ENCODE results near the gene XPO6. TPM values are rescaled to one million over a fixed set of nuclear protein-coding genes. Genes with fewer than 3 reads are reported as not detected.

XPO6 gene
- total RNA-seq, 1 experiment from 2014 or later: 98.1 TPM

DNA sequence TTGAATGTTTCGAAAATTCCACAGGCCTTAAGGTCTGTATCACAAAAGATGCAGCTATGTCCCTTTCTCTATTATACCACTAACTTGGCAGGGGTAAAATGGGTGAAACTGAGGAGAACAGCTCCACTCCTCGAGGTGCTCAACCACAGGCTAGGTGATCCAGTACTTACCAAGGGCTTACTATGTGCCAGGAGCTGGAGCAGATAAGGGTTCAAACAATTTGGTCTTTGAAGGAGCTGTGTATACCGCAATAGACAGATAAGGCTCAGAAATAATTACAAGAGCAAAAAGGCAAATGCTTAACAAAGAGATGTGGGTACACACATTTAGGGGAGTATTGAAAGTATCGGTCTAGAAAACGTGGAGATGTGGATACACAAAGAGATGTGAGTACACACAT lies 1.5 kb downstream of the XPO6 start:
- no peak for DNase-seq (ENCODE audit: extremely low read depth, low read depth)

DNA sequence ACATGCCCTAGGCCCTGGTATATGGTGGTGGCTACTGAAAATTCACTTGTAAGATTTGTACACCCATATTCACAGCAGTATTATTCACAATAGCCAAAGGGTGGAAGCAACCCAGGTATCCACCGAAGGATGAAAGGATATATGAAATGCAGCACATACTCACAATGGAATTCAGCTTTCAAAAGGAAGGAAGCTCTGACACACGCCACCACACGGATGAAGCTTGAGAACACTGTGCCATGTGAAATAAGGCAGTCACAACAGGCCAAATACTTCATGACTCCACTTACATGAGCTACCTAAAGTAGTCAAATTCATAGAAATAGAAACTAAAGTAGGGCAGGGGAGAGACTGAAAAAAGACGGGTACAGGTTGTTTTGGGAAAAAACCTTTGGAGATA lies 2.9 kb downstream of the XPO6 start:
- DNase-seq (ENCODE audit: extremely low read depth, low read depth): no peak

DNA sequence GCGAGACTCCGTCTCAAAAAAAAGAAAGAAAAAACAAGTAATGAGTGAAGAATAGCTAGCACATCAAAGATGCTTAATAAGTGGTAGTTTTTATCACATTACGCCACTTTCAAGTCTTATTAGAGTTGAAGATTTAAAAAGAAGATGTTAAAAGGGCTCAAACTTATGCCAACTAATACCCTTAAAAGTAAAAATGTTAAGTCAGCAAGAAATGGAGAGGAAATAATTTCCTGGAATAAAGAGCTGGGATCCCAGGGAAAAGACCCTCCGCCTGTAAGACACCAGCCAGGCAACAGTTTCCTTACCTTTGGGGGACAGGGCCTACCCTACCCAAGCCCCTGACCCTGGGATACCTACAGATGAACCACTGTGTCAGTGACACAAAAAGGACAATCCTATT lies 3.6 kb downstream of the XPO6 start:
- DNase-seq (ENCODE audit: extremely low read depth, low read depth): no peak

GRCh38 chr16:28207399-28207798 lies 4.4 kb downstream of the XPO6 start:
- no peak for DNase-seq (ENCODE audit: extremely low read depth, low read depth)

DNA sequence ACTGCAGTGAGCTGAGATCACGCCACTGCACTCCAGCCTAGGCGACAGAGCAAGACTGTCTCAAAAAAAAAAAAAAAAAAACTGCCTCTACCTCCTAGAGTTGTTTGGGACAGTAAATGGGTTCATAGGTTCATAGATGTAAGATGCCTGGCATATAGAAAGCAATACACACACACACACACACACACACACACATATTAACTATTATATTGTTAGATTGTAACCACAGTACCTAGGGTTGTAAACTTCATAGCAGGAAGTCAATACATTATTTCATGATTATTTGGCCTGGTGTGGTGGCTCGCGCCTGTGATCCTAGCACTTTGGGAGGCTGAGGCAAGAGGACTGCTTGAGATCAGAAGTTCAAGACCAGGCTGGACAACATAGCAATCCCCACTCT lies 5.8 kb downstream of the XPO6 start:
- no peak for DNase-seq (ENCODE audit: extremely low read depth, low read depth)

DNA sequence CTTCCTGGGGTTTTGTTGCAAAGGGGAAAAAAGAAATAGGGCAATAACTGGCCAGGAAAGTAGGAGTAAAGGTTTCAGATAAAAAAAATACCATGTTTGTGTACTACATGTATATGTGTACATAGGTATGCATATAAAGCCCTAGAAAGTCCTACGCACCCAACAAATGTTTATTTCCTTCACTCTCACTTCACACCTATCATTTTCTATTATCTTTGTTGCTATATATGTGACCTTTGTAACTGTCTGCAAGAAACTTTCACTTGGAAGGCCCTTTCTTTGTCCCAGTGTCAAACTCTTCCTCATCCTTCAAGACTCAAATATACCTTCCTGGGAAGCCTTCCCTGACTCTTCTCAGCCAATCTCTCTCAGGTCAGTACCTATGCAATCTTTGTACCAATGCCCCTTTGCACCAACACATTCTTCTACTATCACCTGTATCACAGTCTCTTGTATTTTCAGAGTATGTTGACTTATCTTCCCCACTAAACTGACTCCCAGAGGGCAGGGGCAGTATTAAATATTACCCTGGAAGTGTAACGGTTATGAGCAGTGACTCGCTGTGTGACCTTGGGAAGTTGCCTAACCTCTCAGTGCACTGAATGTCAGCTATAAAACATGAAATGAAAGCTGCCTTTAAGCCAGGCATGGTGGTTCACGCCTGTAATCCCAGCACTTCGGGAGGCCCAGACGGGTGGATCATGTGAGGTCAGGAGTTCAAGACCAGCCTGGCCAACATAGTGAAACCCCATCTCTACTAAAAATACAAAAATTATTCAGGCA lies 6.5 kb downstream of the XPO6 start:
- DNase-seq (ENCODE audit: extremely low read depth, low read depth): no peak

DNA sequence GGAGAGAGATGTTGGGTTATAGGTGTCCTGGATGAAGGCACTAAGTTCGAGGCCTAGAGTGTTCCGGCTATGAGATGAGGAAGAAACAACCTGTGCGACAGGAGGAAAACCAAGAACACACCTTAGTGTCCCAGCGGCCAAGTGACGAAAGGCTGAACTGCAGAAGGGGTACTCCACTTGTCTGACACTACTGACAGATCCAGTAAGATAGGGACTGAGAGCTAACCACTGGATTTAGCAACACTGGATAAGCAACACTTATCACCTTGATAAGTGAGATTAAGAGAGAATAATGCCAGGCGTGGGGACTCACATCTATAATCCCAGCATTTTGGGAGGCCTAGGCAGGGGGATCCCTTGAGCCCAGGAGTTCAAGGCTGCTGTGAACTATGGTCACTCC lies 7.1 kb downstream of the XPO6 start:
- no peak for DNase-seq (ENCODE audit: extremely low read depth, low read depth)

DNA sequence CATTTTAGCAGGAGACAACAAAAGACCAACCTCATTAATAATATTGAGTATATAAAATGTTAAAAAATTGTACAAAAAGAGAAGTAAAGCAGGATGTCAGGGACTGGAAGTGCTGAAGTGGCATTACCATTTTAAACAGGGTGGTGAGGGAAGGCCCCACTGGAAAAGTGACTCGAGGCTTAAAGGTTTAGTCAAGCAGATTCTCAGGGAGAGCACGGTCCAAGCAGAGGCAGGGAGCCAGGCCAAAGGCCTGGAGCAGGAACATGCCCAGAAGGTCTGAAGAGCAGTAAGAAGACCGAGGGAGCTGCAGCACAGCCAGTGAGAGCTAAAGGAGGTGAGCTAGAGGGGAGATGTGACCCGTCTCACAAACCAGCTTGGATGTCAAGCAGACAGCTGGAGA lies 7.6 kb downstream of the XPO6 start:
- DNase-seq (ENCODE audit: extremely low read depth, low read depth): no peak

- no peak for DNase-seq (ENCODE audit: extremely low read depth, low read depth)
Observed at GRCh38 chr16:28202147-28202746, 9.5 kb downstream of the XPO6 start.

DNA sequence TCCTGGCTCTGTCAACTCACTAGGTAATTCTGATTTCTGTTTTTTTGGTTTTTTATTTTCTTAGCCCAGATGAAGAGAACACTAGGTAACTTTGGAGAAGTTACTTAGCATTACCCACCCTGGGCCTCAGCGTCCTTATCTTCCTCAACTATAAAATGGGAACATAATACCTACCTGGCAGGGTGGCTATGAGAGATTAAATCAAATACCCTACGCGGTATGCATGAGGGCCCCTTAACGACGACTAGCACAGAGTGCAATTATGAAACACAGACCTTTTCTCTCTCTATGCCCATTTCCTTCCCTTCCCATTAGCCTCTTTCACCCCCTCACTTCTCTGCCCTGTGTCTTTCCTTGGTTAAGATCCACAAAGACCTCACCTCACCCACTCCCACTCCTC lies 11.1 kb downstream of the XPO6 start:
- DNase-seq (ENCODE audit: extremely low read depth, low read depth): no peak

DNA sequence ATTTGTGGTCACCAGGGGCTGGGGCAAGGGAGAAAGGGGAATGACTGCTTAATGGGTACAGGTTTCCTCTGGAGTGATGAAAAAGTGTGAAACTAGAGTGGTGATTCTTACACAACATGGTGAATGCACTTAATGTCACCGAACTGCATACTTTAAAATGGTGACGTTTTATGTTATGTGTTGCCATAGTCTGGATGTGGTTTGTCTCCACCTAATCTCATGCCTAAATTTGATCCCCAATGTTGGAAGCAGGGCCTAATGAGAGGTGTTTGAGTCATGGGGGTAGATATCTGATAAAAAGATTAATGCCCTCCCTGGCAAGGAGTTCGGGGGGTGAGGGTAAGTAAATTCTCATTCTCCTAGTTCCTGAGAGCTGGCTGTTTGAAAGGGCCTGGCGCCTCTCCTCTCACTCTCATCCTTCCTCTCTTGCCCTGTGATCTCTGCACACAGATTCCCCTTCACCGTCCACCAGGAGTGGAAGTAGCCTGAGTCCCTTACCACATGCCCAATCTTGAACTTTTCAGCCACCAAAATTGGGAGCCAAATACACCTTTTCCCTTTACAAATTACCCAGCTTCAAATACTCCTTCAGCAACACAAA lies 15.3 kb downstream of the XPO6 start:
- DNase-seq (ENCODE audit: extremely low read depth, low read depth): no peak

GRCh38 chr16:28195859-28196258 lies 15.9 kb downstream of the XPO6 start:
- no peak for DNase-seq (ENCODE audit: extremely low read depth, low read depth)

DNA sequence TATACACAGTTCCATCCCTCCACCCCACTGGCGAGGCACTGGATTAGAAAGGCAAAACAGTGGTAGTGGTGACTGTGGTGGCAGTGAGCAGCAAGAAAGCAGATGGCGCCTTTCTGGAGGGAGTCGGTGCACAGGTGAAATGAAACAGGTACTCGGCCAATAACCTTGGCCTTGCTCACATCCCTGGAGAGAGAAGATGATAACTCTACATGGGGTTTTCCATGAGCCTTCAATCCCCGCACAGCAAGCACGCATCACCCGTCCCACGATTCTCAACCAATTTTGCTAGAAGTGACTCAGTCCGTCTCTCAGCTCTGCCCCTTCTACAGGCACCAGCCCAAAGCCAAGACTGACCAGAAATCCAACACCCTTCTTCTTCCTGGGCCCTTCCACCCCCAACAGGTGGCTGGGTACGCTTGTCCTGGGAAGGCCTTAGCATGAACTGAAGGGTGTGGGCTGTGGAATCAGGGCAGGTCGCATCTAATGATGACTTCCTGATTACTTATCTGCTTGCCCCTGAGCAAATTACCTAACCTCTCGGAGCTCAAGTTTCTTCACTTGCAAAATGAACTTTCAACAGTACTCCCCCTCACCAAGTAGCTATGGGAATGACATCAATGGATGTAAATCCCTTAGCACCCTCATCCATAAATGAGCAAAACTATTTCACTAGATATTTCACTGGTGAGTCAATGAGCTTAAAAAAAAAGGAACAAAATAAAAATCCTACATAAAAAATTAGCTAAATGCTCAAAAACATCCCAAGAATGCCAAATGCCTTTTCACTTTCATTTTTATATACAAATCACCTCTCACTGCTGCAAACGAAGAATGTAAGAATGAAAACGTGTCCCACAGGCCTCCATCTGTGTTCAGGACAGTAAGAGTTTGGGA lies 18.0 kb downstream of the XPO6 start:
- DNase-seq (ENCODE audit: extremely low read depth, low read depth): no peak

- no peak for DNase-seq (ENCODE audit: extremely low read depth, low read depth)
Observed at GRCh38 chr16:28192806-28193529, 18.8 kb downstream of the XPO6 start.

DNA sequence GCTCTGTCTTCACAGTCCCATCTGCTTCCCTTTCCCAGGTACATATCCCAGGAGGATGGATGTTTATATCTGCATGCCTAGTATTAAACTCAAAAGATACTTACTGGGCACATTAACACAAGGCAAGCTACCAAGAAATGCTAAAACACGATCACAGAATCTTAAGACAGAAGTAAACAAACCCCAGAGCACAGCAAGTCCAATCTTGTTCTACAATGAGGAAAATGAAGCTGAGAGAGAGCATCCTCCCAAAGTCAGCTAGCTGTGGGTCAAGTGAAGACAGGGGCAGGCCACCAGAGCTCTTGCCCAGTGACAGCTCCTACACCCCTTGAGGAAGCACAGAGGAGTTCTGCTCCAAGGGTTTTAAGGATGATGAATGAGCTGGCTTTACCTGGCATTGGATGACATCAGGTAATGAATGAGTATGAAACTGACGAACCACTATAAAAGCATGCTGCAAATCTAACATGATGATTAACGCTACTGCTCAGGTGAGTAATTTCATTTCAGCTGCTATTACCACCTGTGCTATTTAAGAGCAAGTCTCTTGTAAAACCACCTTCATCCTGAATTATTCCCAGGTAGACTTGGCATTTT lies 20.3 kb downstream of the XPO6 start:
- no peak for DNase-seq (ENCODE audit: extremely low read depth, low read depth)

DNA sequence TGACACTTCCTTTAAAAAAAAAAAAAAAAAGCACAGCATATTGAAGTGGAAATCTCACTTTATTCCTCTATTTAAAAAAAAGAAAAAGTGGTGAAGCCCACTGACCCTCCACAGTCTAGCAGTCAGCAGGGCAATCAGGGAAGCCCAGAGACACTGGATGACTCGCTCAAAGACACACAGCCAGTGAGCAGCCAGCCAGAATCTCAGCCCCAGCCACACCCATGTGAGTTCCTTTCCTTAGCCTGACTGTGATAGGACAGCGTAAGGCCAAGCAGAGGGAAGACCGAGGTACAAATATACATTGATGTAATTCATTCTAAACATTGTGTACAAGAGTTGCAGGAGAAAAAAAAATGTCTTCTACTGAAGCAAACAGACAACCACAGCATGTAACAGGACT lies 22.5 kb downstream of the XPO6 start:
- DNase-seq (ENCODE audit: extremely low read depth, low read depth): no peak

DNA sequence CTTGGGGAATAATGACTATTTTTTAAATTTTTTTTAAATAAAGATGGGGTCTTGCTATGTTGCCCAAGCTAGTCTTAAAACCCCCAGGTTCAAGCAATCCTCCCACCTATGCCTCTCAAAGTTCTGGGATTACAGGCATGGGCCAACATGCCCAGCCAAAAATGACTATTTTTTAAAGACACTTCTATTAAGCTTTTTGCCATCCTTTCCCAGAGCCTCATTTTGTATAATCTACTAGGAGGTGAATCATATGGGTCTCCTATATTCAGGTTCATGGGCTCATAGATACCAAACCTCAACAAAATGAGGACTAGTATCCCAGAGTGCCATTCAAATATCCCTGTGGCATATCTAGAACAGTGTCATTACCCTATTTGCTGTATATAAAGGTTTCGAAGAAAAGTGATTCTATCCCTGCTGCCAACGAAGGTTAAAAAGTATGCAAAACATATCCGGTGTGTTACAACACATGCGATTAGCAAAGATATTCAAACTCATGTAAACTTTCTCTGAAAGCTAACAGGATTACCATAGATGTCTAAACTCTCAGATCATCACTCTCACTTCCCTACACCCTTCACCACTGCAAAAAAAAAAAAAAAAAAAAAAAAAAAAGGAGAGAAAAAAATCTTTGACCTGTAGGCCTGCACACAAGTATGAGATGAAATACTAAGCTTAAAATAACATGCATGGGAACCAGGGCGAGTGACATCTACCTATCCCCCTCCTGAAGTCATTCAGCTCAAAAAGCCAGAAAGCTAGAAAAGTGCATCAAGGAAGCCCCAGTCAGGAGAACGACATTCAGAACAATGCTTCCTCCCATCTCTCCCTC lies 23.5 kb downstream of the XPO6 start:
- no peak for DNase-seq (ENCODE audit: extremely low read depth, low read depth)

DNA sequence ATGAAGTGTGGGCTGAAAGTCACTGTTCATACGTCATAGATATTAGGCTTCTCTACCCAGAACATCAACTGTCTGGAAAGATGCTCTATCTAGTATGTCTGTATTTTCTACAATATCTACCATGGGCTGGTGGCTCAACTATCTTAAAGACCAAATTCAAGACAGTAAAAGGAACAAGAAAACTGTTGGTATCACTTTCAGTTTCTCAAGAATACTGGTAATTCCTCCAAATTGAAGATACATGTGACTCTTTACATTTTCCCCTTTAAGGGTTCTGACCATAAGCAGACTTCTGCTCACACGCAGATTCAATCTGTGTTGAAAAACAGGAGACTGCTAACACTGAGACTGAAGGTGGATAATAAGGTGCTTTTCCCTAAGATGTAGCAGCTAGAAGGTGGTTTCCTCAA lies 24.2 kb downstream of the XPO6 start:
- DNase-seq (ENCODE audit: extremely low read depth, low read depth): no peak

- DNase-seq (ENCODE audit: extremely low read depth, low read depth): no peak
Observed at GRCh38 chr16:28186752-28187151, 25.0 kb downstream of the XPO6 start.

Data from NCI-H460 (cell line).